Stimulated activated CD4-positive, alpha-beta T cell treated with anti-CD3 and anti-CD28 coated beads, Interleukin-12 subunit alpha, Interleukin-12 subunit beta, amount 100 ng/mL, for 24 hours (primary cell): ENCODE measurements around the gene UBE2B.
A peak's percentile ranks its signal among the peaks of the same experiment; 100 is the strongest.
"Not testable (repeated sequence)": the region's sequence is repeated elsewhere in the genome, so short reads cannot be mapped to it uniquely, and the experiment has no call there.

Source experiments
- DNase-seq, 2 experiments: peaks; one replicate each; pipeline ENCODE4 v3.0.0-alpha.2; 2020; ENCODE audit warnings: low read depth in 2 of 2

Gene UBE2B

GRCh38 chr5:134398609-134399155 lies 27.3 kb downstream of the UBE2B start:
- no peak for DNase-seq

GRCh38 chr5:134403951-134404350 lies 32.6 kb downstream of the UBE2B start:
- no peak for DNase-seq

- DNase-seq, result no peak
These were observed 35.0 kb downstream of the UBE2B start for GRCh38 chr5:134406390-134406789.

- no peak for DNase-seq
These were observed 38.0 kb downstream of the UBE2B start for GRCh38 chr5:134409321-134409720.

- no peak for DNase-seq
These were observed 39.5 kb downstream of the UBE2B start for GRCh38 chr5:134410822-134411221.

GRCh38 chr5:134411228-134411545 lies 39.8 kb downstream of the UBE2B start:
- no peak for DNase-seq

- peak; percentile 80 to 87 for DNase-seq
These were observed 40.3 kb downstream of the UBE2B start, which contains the start of gene CDKN2AIPNL for GRCh38 chr5:134411546-134412266. CDKN2AIPNL (minus strand) TSS chr5:134411881; CDS start chr5:134411854, 27 bp downstream.

GRCh38 chr5:134413046-134413445 lies 41.7 kb downstream of the UBE2B start:
- no peak for DNase-seq

- no peak for DNase-seq
These were observed 46.3 kb downstream of the UBE2B start for GRCh38 chr5:134417707-134418106.

GRCh38 chr5:134418958-134419357 lies 47.6 kb downstream of the UBE2B start:
- DNase-seq, result no peak

- no peak for DNase-seq
These were observed 49.0 kb downstream of the UBE2B start for GRCh38 chr5:134420343-134420742.

- not testable (repeated sequence) for DNase-seq
These were observed 49.7 kb downstream of the UBE2B start for GRCh38 chr5:134421038-134421437.

GRCh38 chr5:134422791-134423365 lies 51.5 kb downstream of the UBE2B start:
- DNase-seq, result no peak

- no peak for DNase-seq
These were observed 52.0 kb downstream of the UBE2B start for GRCh38 chr5:134423376-134423775.

GRCh38 chr5:134426361-134426760 lies 55.0 kb downstream of the UBE2B start:
- no peak for DNase-seq

- DNase-seq, result no peak
These were observed 56.2 kb downstream of the UBE2B start for GRCh38 chr5:134427540-134428041.

- DNase-seq, result no peak
These were observed 58.7 kb downstream of the UBE2B start for GRCh38 chr5:134430001-134430569.

- DNase-seq, result no peak
These were observed 60.8 kb downstream of the UBE2B start for GRCh38 chr5:134432174-134432573.

- no peak for DNase-seq
These were observed 61.4 kb downstream of the UBE2B start for GRCh38 chr5:134432677-134433359.

GRCh38 chr5:134435560-134435959 lies 64.2 kb downstream of the UBE2B start:
- DNase-seq, result no peak

- peak; percentile 8 to 26 for DNase-seq
These were observed 65.4 kb downstream of the UBE2B start for GRCh38 chr5:134436523-134437339.
